DOHH2 (cell line): ENCODE results near the gene TMEM200A.

Source experiments
- H3F3A ChIP-seq: fragments of 200-600 bp; sonication (generic), shearing (Covaris generic); 2 replicates; pipeline ENCODE4 v1.6.0; 2016; ENCODE audit warnings: antibody characterized with exemption, mild to moderate bottlenecking; ENCODE audit not compliant: control insufficient read depth, insufficient read depth
- H3K27ac ChIP-seq: fragments of 200-600 bp; sonication (generic); 2 replicates; pipeline ENCODE4 v1.5.1; 2014; ENCODE audit warnings: low read depth, mild to moderate bottlenecking, low read length, moderate library complexity
- H3K27me3 ChIP-seq: fragments of 200-600 bp; sonication (generic); 2 replicates; pipeline ENCODE4 v1.6.1; 2014; ENCODE audit warnings: mild to moderate bottlenecking, low read length, mixed read lengths; ENCODE audit not compliant: control insufficient read depth
- H3K36me3 ChIP-seq: fragments of 200-600 bp; sonication (generic); 2 replicates; pipeline ENCODE4 v1.6.1; 2014; ENCODE audit warnings: mild to moderate bottlenecking, low read length, moderate library complexity, mixed read lengths; ENCODE audit not compliant: control insufficient read depth
- H3K4me1 ChIP-seq: fragments of 200-600 bp; sonication (generic); 2 replicates; pipeline ENCODE4 v1.6.1; 2014; ENCODE audit warnings: mild to moderate bottlenecking, low read length, mixed read lengths; ENCODE audit not compliant: control insufficient read depth
- H3K4me2 ChIP-seq: fragments of 200-600 bp; sonication (generic); 2 replicates; pipeline ENCODE4 v1.6.0; 2014; ENCODE audit warnings: mild to moderate bottlenecking, low read length, moderate library complexity
- H3K4me3 ChIP-seq: fragments of 200-600 bp; sonication (generic); 2 replicates; pipeline ENCODE4 v1.5.1; 2014; ENCODE audit warnings: mild to moderate bottlenecking, low read length, mixed read lengths
- H3K79me2 ChIP-seq: fragments of 200-600 bp; sonication (generic); 2 replicates; pipeline ENCODE4 v1.6.1; 2014; ENCODE audit warnings: mild to moderate bottlenecking, low read length, mixed read lengths; ENCODE audit not compliant: control insufficient read depth
- H3K9me2 ChIP-seq: fragments of 200-600 bp; sonication (generic); replicated peaks from 2 replicates; pipeline ENCODE4 v1.6.1; 2014; ENCODE audit warnings: mild to moderate bottlenecking, low read length, mixed read lengths; ENCODE audit not compliant: control insufficient read depth
- H3K9me3 ChIP-seq: fragments of 200-600 bp; sonication (generic); 2 replicates; pipeline ENCODE4 v1.6.1; 2014; ENCODE audit warnings: antibody characterized with exemption, low read length, mixed read lengths; ENCODE audit not compliant: control insufficient read depth, insufficient read depth
- H4K20me1 ChIP-seq: fragments of 200-600 bp; sonication (generic); 2 replicates; pipeline ENCODE4 v1.6.0; 2014; ENCODE audit warnings: low read depth, mild to moderate bottlenecking, antibody characterized with exemption, low read length, moderate library complexity; ENCODE audit not compliant: control insufficient read depth, insufficient read depth
- EZH2phosphoT487 ChIP-seq: fragments of 200-600 bp; sonication (generic); IDR thresholded peaks from 2 replicates; pipeline ENCODE4 v1.6.1; 2017; ENCODE audit warnings: borderline replicate concordance, mild to moderate bottlenecking, antibody characterized with exemption, low read length, moderate library complexity, mixed read lengths
- TF ChIP-seq, protein P1 (sequence below): fragments of 200-600 bp; sonication (generic); IDR thresholded peaks from one replicate; pipeline ENCODE4 v1.5.1; 2014; ENCODE audit warnings: antibody characterized with exemption, mild to moderate bottlenecking, low read depth, low read length; ENCODE audit not compliant: poor library complexity, severe bottlenecking

The TMEM200A gene

DNA sequence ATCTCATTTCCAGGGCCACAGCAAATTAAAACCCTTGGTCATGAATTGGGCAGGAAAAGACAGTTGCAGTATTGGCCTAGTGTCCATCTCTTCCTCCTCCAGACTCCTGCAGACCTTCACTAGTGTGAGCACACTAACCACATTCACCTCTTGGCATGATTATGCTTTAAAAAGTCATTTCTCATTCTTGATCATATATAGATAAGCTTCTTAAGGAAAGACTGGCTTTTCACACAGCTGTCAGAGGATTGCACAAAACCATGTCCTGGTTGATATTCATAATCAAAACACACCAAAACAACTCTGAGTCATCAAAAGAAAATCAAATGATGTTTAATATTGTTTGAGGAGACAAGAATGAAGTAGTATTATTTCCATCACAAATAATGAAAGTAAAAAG, 52.1 kb downstream of the TMEM200A start:
- H3K36me3 ChIP-seq: no peaks in the 10 kb centered on the region
- H3K27ac ChIP-seq: no peak overlapping the region
- H3K9me2 ChIP-seq: no peaks in the 10 kb centered on the region
- no peaks in the 10 kb centered on the region for H4K20me1 ChIP-seq
- TF ChIP-seq, protein P1, sequence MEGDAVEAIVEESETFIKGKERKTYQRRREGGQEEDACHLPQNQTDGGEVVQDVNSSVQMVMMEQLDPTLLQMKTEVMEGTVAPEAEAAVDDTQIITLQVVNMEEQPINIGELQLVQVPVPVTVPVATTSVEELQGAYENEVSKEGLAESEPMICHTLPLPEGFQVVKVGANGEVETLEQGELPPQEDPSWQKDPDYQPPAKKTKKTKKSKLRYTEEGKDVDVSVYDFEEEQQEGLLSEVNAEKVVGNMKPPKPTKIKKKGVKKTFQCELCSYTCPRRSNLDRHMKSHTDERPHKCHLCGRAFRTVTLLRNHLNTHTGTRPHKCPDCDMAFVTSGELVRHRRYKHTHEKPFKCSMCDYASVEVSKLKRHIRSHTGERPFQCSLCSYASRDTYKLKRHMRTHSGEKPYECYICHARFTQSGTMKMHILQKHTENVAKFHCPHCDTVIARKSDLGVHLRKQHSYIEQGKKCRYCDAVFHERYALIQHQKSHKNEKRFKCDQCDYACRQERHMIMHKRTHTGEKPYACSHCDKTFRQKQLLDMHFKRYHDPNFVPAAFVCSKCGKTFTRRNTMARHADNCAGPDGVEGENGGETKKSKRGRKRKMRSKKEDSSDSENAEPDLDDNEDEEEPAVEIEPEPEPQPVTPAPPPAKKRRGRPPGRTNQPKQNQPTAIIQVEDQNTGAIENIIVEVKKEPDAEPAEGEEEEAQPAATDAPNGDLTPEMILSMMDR: no peak
- TF ChIP-seq EZH2phosphoT487: no peak
- H3K27me3 ChIP-seq: no peaks in the 10 kb centered on the region; the same call in 1 of the 2 replicates
- H3F3A ChIP-seq: no peaks in the 10 kb centered on the region
- H3K9me3 ChIP-seq: no peaks in the 10 kb centered on the region
- no peak overlapping the region for H3K4me2 ChIP-seq
- no peak overlapping the region for H3K4me3 ChIP-seq
- H3K4me1 ChIP-seq: no peaks in the 10 kb centered on the region
- no peaks in the 10 kb centered on the region for H3K79me2 ChIP-seq

DNA sequence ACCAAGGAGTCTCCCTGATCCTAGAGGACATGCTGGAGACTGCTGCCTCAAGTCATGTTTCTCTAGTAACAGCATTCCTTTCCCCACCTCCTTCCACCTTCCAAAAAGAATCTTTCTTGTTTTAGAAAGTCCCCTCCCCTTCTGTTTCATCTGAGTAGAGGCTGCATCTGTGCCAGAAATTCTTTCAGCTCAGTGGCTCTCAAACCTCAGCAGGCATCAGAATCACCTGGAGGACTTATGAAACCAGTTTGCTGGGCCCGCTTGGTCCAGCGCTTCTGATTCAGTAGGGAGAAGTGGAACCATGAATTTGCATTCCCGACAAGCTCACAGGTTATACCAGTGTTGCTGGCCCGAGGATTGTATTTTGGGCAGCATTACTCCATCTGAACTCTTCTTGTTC, 55.1 kb downstream of the TMEM200A start:
- H3F3A ChIP-seq: no peaks in the 10 kb centered on the region
- H3K79me2 ChIP-seq: no peaks in the 10 kb centered on the region

GRCh38 chr6:130421585-130421984, 55.8 kb downstream of the TMEM200A start:
- Histone ChIP-seq H3K4me2 (no peak overlapping the region), H3K36me3 (no peaks in the 10 kb centered on the region), H3K27ac (no peak overlapping the region), H3K4me1 (no peaks in the 10 kb centered on the region), H3K4me3 (no peak overlapping the region), H4K20me1 (no peaks in the 10 kb centered on the region), H3K9me3 (no peaks in the 10 kb centered on the region), H3F3A (no peaks in the 10 kb centered on the region), H3K27me3 (no peaks in the 10 kb centered on the region), H3K9me2 (no peaks in the 10 kb centered on the region), H3K79me2 (no peaks in the 10 kb centered on the region)
- no peak for TF ChIP-seq EZH2phosphoT487
- TF ChIP-seq, protein P1: no peak

More for the DNA sequence above, 55.1 kb downstream of the TMEM200A start:
- no peaks in the 10 kb centered on the region for H3K36me3 ChIP-seq
- H3K4me2 ChIP-seq: no peak overlapping the region
- H3K4me1 ChIP-seq: no peaks in the 10 kb centered on the region
- no peak overlapping the region for H3K27ac ChIP-seq
- H4K20me1 ChIP-seq: no peaks in the 10 kb centered on the region
- no peaks in the 10 kb centered on the region for H3K9me2 ChIP-seq
- TF ChIP-seq, protein P1: no peak
- TF ChIP-seq EZH2phosphoT487: no peak
- H3K4me3 ChIP-seq: no peak overlapping the region
- no peaks in the 10 kb centered on the region for H3K27me3 ChIP-seq
- H3K9me3 ChIP-seq: no peaks in the 10 kb centered on the region
